IMR-90 (cell line): ENCODE data around the gene SLC38A1.

ENCODE experiments used
- CTCF ChIP-seq: conservative IDR thresholded peaks from 2 replicates; pipeline ENCODE4 v1.5.1; 2012; ENCODE audit warnings: mild to moderate bottlenecking, low read depth, low read length, improper control_type of control experiment
- SMC3 ChIP-seq: fragments of 150-350 bp; IDR thresholded peaks from 2 replicates; pipeline ENCODE4 v1.6.1; 2016; ENCODE audit warnings: low read depth, mild to moderate bottlenecking, antibody characterized with exemption, low read length, moderate library complexity
- USF2 ChIP-seq: fragments of 150-350 bp; IDR thresholded peaks from 2 replicates; pipeline ENCODE4 v1.6.1; 2017; ENCODE audit warnings: mild to moderate bottlenecking, antibody characterized with exemption, low read length, low read depth

GRCh38 chr12:46234000-46234399, 34.8 kb downstream of the SLC38A1 start:
- no peak for TF ChIP-seq CTCF
- TF ChIP-seq SMC3, result no peak
- TF ChIP-seq USF2, result no peak
